OCI-LY1 (cell line): Measurements from ENCODE around the gene TNFSF13.

Source experiments
- H2AFZ ChIP-seq: fragments of 200-600 bp; sonication (generic), shearing (Covaris generic); 2 replicates; pipeline ENCODE4 v1.6.0; 2014; ENCODE audit warnings: antibody characterized with exemption, mild to moderate bottlenecking, low read length
- H3F3A ChIP-seq: fragments of 200-600 bp; sonication (generic), shearing (Covaris generic); 2 replicates; pipeline ENCODE4 v1.6.0; 2014; ENCODE audit warnings: mild to moderate bottlenecking, antibody characterized with exemption, low read length, moderate library complexity; ENCODE audit not compliant: insufficient read depth
- H3K27ac ChIP-seq: fragments of 200-600 bp; sonication (generic); 2 replicates; pipeline ENCODE4 v1.5.1; 2014; ENCODE audit warnings: low read length, mixed run types, mild to moderate bottlenecking, low read depth; ENCODE audit not compliant: poor library complexity, severe bottlenecking
- H3K27me3 ChIP-seq: fragments of 200-600 bp; sonication (generic); 2 replicates; pipeline ENCODE4 v1.6.0; 2014; ENCODE audit warnings: antibody characterized with exemption, mild to moderate bottlenecking, low read length, moderate library complexity; ENCODE audit not compliant: insufficient read depth
- H3K36me3 ChIP-seq: fragments of 200-600 bp; sonication (generic); 2 replicates; pipeline ENCODE4 v1.6.1; 2014; ENCODE audit warnings: mild to moderate bottlenecking, antibody characterized with exemption, low read length, moderate library complexity, mixed read lengths; ENCODE audit not compliant: insufficient read depth
- H3K4me1 ChIP-seq: fragments of 200-600 bp; sonication (generic); 2 replicates; pipeline ENCODE4 v1.5.1; 2014; ENCODE audit warnings: mild to moderate bottlenecking, low read length, moderate library complexity; ENCODE audit not compliant: insufficient read depth, severe bottlenecking
- H3K4me2 ChIP-seq: fragments of 200-600 bp; sonication (generic), shearing (Covaris generic); 2 replicates; pipeline ENCODE4 v1.6.1; 2014; ENCODE audit warnings: low read length
- H3K4me3 ChIP-seq: fragments of 200-600 bp; sonication (generic); 2 replicates; pipeline ENCODE4 v1.5.1; 2014; ENCODE audit warnings: low read length, low read depth, mild to moderate bottlenecking, mixed read lengths; ENCODE audit not compliant: poor library complexity, severe bottlenecking
- H3K79me2 ChIP-seq: fragments of 200-600 bp; shearing (Covaris generic); 2 replicates; pipeline ENCODE4 v1.6.1; 2016; ENCODE audit warnings: mixed run types, low read length, mixed read lengths; ENCODE audit not compliant: insufficient read depth
- H3K9ac ChIP-seq: fragments of 200-600 bp; sonication (generic), shearing (Covaris generic); 2 replicates; pipeline ENCODE4 v1.6.1; 2014; ENCODE audit warnings: mild to moderate bottlenecking, low read length, mixed read lengths
- H3K9me2 ChIP-seq: fragments of 200-600 bp; sonication (generic), shearing (Covaris generic); 2 replicates; pipeline ENCODE4 v1.6.1; 2014; ENCODE audit warnings: low read depth, mild to moderate bottlenecking, low read length, mixed read lengths
- H3K9me3 ChIP-seq: fragments of 200-600 bp; shearing (Covaris generic); 2 replicates; pipeline ENCODE4 v1.6.1; 2014; ENCODE audit warnings: low read length, mixed read lengths
- H4K20me1 ChIP-seq: fragments of 200-600 bp; sonication (generic), shearing (Covaris generic); 2 replicates; pipeline ENCODE4 v1.6.0; 2016; ENCODE audit warnings: mild to moderate bottlenecking, low read length; ENCODE audit not compliant: insufficient read depth
- CTCF ChIP-seq: fragments of 200-600 bp; sonication (generic), shearing (Covaris generic); IDR thresholded peaks from 2 replicates; pipeline ENCODE4 v1.5.1; 2017; ENCODE audit warnings: mild to moderate bottlenecking, antibody characterized with exemption, low read length, moderate library complexity, mixed read lengths
- EZH2 ChIP-seq: fragments of 200-600 bp; sonication (generic), shearing (Covaris generic); IDR thresholded peaks from 2 replicates; pipeline ENCODE4 v1.8.0; 2017; ENCODE audit warnings: borderline replicate concordance, mixed run types, mild to moderate bottlenecking, antibody characterized with exemption, low read length, moderate library complexity, mixed read lengths

TNFSF13 gene

GRCh38 chr17:7574176-7574953 lies 15.8 kb downstream of the TNFSF13 start:
- no peaks in the 10 kb centered on the region for H3K27me3 ChIP-seq
- peaks cover 35% of the 10 kb centered on the region for H3K4me1 ChIP-seq
- H3K9ac ChIP-seq: peak overlapping the region; percentile 97
- H3K9me2 ChIP-seq: no peaks in the 10 kb centered on the region
- H3F3A ChIP-seq: peaks cover 38% of the 10 kb centered on the region
- H3K79me2 ChIP-seq: peaks cover 28% of the 10 kb centered on the region
- peaks cover 5% of the 10 kb centered on the region; the same call in 1 of the 2 replicates for H4K20me1 ChIP-seq
- TF ChIP-seq EZH2 (no peak), CTCF (no peak)
- H3K4me3 ChIP-seq: peak overlapping the region; percentile 94
- H3K4me2 ChIP-seq: peak overlapping the region; percentile 90
- H3K36me3 ChIP-seq: peaks cover 90% of the 10 kb centered on the region
- H3K27ac ChIP-seq: peak overlapping the region; percentile 16
- H2AFZ ChIP-seq: no peak overlapping the region
- no peaks in the 10 kb centered on the region for H3K9me3 ChIP-seq

GRCh38 chr17:7575481-7575883 lies 16.9 kb downstream of the TNFSF13 start:
- H3K9me2 ChIP-seq: no peaks in the 10 kb centered on the region

GRCh38 chr17:7575959-7576358 lies 17.4 kb downstream of the TNFSF13 start:
- H3K9me3 ChIP-seq: no peaks in the 10 kb centered on the region
- H3K9ac ChIP-seq: no peak overlapping the region; the same call in 1 of the 2 replicates
- H3F3A ChIP-seq: peaks cover 45% of the 10 kb centered on the region
- peaks cover 5% of the 10 kb centered on the region; the same call in 1 of the 2 replicates for H4K20me1 ChIP-seq
- peaks cover 81% of the 10 kb centered on the region for H3K36me3 ChIP-seq
- H3K27ac ChIP-seq: no peak overlapping the region
- no peaks in the 10 kb centered on the region for H3K27me3 ChIP-seq
- no peak overlapping the region for H3K4me3 ChIP-seq
- H2AFZ ChIP-seq: no peak overlapping the region
- peaks cover 41% of the 10 kb centered on the region for H3K4me1 ChIP-seq
- TF ChIP-seq EZH2 (no peak), CTCF (no peak)
- no peaks in the 10 kb centered on the region for H3K9me2 ChIP-seq
- peaks cover 28% of the 10 kb centered on the region for H3K79me2 ChIP-seq
- H3K4me2 ChIP-seq: no peak overlapping the region

More at GRCh38 chr17:7575481-7575883, 16.9 kb downstream of the TNFSF13 start:
- TF ChIP-seq EZH2 (no peak), CTCF (no peak)
- Histone ChIP-seq H3K36me3 (peaks cover 86% of the 10 kb centered on the region), H4K20me1 (peaks cover 5% of the 10 kb centered on the region; the same call in 1 of the 2 replicates), H3K27me3 (no peaks in the 10 kb centered on the region), H3K4me1 (peaks cover 41% of the 10 kb centered on the region), H3K4me2 (peak overlapping the region; percentile 90), H3K79me2 (peaks cover 28% of the 10 kb centered on the region), H3K9ac (no peak overlapping the region; the same call in 1 of the 2 replicates), H3K27ac (peak overlapping the region; percentile 8), H3K9me3 (no peaks in the 10 kb centered on the region), H3K4me3 (peak overlapping the region; percentile 94), H2AFZ (no peak overlapping the region), H3F3A (peaks cover 45% of the 10 kb centered on the region)
